HL-60 (cell line): Measurements from ENCODE around the gene DCAF8L2.

Experiments
- DNase-seq, 2 experiments: peaks; one replicate each; pipeline ENCODE4 v3.0.0-alpha.2; 2010 to 2020; ENCODE audit warnings: low read depth in 1 of 2, low spot score in 1 of 2
- H3K27ac ChIP-seq: fragments of 250-450 bp; sonication (Bioruptor Pico); replicated peaks from 2 replicates; pipeline ENCODE4 v1.5.1; 2020; ENCODE audit warnings: mild to moderate bottlenecking, moderate library complexity
- H3K27me3 ChIP-seq: fragments of 250-450 bp; sonication (Bioruptor Pico); 2 replicates; pipeline ENCODE4 v1.5.1; 2021; ENCODE audit warnings: mild to moderate bottlenecking, moderate library complexity; ENCODE audit not compliant: insufficient read depth, poor library complexity, severe bottlenecking
- H3K4me3 ChIP-seq: replicated peaks from 2 replicates; pipeline ENCODE4 v1.5.1; 2011; ENCODE audit warnings: mild to moderate bottlenecking, control low read depth, low read length; ENCODE audit not compliant: insufficient read depth
- GABPA ChIP-seq: IDR thresholded peaks from 2 replicates; pipeline ENCODE4 v1.6.1; 2012; ENCODE audit warnings: low read depth
- POLR2AphosphoS5 ChIP-seq: IDR thresholded peaks from 2 replicates; pipeline ENCODE4 v1.6.1; 2012; ENCODE audit warnings: low read depth
- SPI1 ChIP-seq: IDR thresholded peaks from 2 replicates; pipeline ENCODE4 v1.6.1; 2012; ENCODE audit warnings: low read depth, mild to moderate bottlenecking, borderline replicate concordance
- TF ChIP-seq, protein P1 (sequence below): IDR thresholded peaks from 2 replicates; pipeline ENCODE4 v1.6.1; 2012; ENCODE audit warnings: low read depth; ENCODE audit not compliant: insufficient replicate concordance
- TF ChIP-seq, protein P2 (sequence below): IDR thresholded peaks from one replicate; pipeline ENCODE4 v1.5.1; 2011; ENCODE audit warnings: low read length, control low read depth, inconsistent platforms; ENCODE audit not compliant: insufficient read depth

DCAF8L2 gene

DNA sequence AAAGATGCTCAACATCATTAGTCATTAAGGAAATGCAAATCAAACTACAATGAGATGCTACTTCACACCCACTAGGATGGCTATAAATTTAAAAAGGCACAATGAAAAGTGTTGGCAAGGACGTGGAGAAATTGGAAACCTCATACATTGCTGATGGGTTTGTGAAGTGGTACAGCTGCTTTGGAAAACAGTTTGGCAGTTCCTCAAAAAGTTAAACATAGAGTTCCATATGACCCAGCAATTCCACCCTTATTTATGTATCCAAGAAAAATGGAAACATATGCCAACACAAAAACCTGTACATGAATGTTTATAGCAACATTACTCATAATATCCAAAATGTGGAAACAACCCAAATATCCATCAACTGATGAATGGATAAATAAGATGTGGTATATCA lies 116.4 kb downstream of the DCAF8L2 start:
- no peak for TF ChIP-seq SPI1
- no peak for TF ChIP-seq GABPA
- TF ChIP-seq, protein P1, sequence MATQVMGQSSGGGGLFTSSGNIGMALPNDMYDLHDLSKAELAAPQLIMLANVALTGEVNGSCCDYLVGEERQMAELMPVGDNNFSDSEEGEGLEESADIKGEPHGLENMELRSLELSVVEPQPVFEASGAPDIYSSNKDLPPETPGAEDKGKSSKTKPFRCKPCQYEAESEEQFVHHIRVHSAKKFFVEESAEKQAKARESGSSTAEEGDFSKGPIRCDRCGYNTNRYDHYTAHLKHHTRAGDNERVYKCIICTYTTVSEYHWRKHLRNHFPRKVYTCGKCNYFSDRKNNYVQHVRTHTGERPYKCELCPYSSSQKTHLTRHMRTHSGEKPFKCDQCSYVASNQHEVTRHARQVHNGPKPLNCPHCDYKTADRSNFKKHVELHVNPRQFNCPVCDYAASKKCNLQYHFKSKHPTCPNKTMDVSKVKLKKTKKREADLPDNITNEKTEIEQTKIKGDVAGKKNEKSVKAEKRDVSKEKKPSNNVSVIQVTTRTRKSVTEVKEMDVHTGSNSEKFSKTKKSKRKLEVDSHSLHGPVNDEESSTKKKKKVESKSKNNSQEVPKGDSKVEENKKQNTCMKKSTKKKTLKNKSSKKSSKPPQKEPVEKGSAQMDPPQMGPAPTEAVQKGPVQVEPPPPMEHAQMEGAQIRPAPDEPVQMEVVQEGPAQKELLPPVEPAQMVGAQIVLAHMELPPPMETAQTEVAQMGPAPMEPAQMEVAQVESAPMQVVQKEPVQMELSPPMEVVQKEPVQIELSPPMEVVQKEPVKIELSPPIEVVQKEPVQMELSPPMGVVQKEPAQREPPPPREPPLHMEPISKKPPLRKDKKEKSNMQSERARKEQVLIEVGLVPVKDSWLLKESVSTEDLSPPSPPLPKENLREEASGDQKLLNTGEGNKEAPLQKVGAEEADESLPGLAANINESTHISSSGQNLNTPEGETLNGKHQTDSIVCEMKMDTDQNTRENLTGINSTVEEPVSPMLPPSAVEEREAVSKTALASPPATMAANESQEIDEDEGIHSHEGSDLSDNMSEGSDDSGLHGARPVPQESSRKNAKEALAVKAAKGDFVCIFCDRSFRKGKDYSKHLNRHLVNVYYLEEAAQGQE = no peak

DNA sequence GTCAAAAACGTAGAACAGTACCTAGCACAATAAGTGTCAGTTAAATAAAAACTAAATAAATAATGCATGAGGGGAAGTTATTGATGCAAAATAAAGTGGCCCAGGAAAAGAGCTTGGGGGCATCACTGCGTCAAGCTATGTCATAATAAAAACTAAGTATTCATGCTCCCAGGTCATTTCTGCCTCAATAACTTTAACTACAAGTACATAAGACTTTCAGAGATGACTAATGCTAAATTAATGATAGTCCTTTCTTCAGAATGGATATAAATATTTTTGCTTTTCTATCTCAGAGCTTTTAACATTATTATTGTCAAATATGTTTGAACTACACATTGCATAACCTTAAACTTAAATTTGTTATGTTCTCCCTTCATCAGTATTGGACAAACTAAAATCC lies 125.5 kb downstream of the DCAF8L2 start:
- Histone ChIP-seq H3K27me3 (no peaks in the 10 kb centered on the region), H3K27ac (no peak overlapping the region), H3K4me3 (no peak overlapping the region)
- TF ChIP-seq POLR2AphosphoS5 (no peak), SPI1 (no peak), GABPA (no peak)
- TF ChIP-seq, protein P2, sequence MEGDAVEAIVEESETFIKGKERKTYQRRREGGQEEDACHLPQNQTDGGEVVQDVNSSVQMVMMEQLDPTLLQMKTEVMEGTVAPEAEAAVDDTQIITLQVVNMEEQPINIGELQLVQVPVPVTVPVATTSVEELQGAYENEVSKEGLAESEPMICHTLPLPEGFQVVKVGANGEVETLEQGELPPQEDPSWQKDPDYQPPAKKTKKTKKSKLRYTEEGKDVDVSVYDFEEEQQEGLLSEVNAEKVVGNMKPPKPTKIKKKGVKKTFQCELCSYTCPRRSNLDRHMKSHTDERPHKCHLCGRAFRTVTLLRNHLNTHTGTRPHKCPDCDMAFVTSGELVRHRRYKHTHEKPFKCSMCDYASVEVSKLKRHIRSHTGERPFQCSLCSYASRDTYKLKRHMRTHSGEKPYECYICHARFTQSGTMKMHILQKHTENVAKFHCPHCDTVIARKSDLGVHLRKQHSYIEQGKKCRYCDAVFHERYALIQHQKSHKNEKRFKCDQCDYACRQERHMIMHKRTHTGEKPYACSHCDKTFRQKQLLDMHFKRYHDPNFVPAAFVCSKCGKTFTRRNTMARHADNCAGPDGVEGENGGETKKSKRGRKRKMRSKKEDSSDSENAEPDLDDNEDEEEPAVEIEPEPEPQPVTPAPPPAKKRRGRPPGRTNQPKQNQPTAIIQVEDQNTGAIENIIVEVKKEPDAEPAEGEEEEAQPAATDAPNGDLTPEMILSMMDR = no peak
- TF ChIP-seq, protein P1 = no peak
- DNase-seq = no peak

More for the DNA sequence above, 116.4 kb downstream of the DCAF8L2 start:
- no peaks in the 10 kb centered on the region for H3K27me3 ChIP-seq
- no peak overlapping the region for H3K27ac ChIP-seq
- DNase-seq = no peak
- H3K4me3 ChIP-seq = no peak overlapping the region

DNA sequence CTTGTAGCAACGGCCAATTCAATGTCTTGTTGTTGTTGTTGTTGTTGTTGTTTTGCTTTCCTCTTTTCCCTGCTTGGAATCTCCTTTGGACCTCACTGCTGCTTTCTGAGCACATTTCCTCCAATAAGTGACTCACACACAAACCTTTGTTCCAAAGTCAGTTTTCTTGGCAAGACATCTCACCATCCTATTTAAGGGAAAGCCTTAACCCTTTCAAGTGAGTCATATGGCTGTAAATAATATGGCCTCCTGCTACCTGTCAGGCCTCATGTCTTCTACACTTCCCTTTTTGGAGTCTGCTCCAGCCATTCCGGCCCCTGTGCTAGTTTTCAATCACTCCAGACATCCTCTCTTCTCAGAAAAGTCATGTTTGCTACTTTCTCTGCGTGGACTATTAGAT lies 138.1 kb downstream of the DCAF8L2 start:
- TF ChIP-seq, protein P1 = no peak
- TF ChIP-seq GABPA (no peak), SPI1 (no peak), POLR2AphosphoS5 (no peak)
- TF ChIP-seq, protein P2 = no peak
- no peak for DNase-seq
- Histone ChIP-seq H3K4me3 (no peak overlapping the region), H3K27ac (no peak overlapping the region), H3K27me3 (no peaks in the 10 kb centered on the region)

DNA sequence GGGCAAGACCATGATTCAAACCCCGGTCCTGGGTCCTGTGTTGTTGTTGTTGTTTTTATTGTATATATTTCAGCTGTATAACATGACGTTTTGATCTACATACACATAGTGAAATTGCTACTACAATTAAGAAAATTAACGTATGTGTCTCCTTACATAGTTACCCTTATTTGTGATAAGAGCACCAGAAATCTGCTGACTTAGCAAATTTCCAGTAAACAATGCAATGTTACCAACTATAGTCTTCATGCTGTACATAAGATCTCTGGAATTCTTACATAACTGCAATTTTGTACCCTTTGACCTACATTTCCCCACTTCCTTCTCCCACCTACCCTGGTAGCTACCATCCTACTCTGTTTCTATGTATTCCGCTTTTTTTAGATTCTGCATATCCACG lies 141.8 kb downstream of the DCAF8L2 start:
- Histone ChIP-seq H3K27ac (no peak overlapping the region), H3K4me3 (no peak overlapping the region), H3K27me3 (no peaks in the 10 kb centered on the region)
- no peak for TF ChIP-seq POLR2AphosphoS5
- TF ChIP-seq SPI1 = no peak
- TF ChIP-seq, protein P1 = no peak
- TF ChIP-seq, protein P2 = no peak
- no peak for TF ChIP-seq GABPA
- DNase-seq = no peak
